Central memory CD4-positive, alpha-beta T cell (primary cell): ENCODE data around the gene RERE.

Source experiments
- DNase-seq: peaks from one replicate; pipeline ENCODE4 v3.0.0; 2022
- total RNA-seq, 3 experiments: gene quantifications; one replicate each; lab custom pipeline; 2026; lab: John Stamatoyannopoulos, UW

Gene RERE
- total RNA-seq: 23.5 to 131 (median 49.1) reads per million in 3 experiments

DNA sequence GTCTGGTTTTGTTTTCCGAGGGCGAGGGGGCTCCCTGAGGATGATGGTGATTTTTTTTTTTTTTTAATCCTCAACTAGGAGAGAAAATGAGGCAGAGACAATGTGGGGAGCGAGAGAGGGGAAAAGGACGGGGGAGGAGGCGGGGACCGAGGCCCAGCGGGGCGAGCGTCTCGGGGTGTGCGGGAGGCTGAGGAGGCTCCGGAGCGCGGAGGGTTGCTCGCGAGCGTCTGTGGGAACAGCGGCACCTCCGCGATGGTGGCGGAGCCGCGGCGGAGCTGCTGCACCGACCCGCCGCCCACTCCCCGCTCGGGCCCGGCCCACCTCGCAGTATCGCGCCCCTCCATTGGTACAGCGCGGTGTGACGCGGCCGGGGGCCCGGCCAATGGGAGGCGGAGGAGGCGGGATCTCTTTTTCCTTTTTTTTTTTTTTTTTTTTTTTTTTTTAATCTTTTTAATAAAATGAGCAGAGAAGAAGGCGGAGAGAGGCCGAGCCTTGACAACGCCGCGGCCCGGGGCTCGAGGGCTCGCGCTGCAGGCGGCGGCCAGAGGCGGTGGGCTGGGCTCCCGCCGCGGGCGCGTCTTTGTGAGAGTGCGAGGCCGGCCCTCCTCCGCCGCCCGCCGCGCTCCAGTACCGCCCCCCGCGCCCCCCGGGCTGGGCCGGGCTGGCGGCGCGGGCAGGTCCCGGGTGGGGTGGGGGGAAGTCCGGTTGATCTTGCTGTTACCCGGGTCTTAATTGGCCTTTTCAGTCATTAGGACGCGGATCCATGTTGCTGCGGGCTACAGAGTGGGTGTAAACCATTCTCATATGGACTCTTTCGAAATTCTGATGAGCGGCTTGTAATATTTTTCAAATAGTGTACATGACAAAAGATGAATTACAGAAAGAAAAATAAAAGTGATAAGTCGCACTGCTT is at the start of gene RERE:
TSS of gene RERE (minus strand) at position 229 of the 913 bp plus-strand sequence.
- DNase-seq: peak; percentile 97

DNA sequence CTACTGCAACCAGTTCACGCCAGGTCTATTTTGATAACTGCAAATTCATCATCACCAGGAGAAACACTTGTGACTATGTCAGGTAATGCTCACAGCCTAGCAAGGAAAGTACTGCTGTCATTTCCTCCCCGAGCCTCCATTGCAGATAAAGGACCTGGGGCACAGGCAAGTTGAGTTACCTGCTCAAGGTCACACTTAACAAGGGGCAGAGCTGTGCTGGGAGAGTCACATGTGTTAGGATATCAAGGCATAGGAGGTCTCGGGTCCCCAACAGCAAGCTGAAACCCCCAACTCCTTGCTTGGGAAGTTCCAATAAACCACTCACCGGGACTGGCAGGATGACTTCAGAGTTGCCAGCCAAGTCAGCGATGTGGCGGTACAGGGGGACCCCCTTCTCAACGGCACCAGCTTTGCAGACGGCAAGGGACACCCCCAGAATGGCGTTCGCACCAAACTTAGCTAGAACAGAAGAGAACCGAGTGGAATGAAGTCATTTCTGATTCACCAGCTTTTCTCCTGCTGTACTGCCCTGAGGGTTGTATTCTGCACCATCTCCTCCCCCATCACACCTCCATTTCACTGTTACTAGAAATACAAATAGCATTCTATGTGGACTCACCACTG is 49.5 kb upstream of the RERE start:
- DNase-seq: no peak

DNA sequence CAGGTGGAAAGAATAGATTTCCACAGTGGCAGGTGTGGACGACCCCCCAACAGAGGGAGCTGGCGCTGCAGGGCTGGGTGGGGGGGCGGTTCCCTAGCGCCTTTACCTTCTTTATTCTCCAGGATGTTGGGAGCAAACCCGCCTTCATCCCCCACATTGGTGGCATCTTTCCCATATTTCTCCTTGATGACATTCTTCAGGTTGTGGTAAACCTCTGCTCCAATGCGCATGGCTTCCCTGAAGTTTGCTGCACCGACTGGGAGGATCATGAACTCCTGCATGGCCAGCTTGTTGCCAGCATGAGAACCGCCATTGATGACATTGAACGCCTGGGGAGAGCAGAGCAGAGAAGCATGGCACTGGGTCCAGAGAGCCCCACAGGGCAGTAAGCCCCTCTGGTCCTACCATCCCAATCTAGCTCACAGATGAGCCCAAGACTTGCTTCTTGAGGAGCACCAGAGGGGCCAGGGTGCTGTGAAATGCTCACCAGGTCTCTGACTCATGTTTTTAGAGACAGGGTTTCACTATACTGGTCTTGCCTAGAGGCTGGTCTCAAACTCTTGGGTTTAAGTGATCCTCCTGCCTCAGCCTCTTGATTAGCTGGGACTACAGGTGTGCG is 48.8 kb upstream of the RERE start:
- no peak for DNase-seq

DNA sequence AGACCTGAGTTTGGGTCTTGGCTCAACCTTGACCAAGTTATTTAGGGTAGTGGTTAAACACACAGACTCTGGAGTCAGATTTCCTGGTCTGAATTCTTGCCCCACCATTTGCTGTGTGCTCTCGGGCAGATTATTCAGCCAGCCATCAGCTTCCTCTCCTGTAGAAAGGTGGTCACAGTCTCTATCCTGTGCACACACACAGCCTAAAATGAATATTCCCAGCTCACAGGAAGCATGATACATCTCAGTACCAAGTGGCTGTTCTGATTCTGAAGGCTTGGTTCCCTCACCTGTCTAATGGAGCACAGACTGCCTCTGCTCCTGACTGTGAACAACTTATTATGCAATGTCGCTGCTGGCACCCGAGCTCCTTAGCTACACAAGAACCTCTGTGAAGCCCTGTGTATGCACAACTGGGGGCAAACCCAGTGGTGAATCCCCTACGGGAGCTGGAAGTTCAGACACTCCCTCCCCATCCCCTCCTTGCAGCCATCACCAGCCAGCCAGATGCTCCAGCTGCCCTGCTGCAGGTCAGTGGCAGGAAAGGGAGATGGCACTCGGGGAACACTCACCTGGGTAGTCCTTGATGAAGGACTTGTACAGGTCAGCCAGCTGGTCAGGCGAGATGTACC is 47.4 kb upstream of the RERE start:
- no peak for DNase-seq

DNA sequence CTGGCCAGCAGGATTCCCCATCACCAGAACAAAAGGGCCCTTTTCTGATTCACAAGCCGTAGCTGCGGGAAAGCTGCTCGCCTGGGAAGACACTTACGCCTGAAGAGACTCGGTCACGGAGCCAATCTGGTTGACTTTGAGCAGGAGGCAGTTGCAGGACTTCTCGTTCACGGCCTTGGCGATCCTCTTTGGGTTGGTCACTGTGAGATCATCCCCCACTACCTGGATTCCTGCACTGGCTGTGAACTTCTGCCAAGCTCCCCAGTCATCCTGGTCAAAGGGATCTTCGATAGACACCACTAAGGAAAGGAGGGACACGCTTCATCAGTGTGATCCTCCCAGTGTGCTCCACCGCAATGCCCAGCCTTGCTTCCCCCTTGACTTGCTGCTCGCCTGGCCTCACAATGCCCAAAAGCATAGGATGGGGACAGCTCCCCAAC is 46.4 kb upstream of the RERE start:
- no peak for DNase-seq

DNA sequence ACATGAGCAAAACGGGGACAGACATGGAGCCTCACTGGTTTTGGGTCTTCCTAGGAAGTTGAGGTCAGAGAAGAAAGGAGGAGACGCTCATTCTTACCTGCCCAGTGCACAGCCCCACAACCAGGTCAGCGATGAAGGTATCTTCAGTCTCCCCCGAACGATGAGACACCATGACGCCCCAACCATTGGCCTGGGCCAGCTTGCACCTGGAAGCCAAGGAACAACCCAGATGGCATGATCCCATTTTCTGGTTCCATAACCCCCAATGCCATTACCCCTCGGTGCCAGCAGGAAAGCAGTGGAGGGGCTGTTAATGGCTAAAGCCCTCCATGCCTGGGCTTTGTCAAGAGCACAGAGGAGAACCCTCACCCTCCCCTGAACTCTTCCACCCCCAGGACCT is 45.7 kb upstream of the RERE start:
- no peak for DNase-seq

DNA sequence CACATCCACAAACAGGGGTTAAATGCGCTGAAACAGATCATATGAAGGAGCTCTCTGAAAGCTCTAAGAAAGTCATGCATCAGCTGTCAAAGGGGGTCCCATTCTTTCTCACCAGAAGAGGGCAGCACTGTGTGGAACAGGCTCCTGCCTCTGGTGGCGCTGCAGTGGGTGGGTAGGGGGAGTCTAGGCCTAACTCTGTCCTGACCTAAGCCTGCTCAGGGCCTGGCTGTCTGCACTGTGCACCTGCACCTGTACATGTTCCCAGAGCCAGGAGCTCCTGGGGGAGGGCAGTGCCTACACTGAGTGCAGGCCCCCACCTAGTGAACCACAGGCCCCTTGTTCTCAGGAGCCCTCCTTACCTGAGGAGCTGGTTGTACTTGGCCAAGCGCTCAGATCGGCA is 45.1 kb upstream of the RERE start:
- DNase-seq: no peak

DNA sequence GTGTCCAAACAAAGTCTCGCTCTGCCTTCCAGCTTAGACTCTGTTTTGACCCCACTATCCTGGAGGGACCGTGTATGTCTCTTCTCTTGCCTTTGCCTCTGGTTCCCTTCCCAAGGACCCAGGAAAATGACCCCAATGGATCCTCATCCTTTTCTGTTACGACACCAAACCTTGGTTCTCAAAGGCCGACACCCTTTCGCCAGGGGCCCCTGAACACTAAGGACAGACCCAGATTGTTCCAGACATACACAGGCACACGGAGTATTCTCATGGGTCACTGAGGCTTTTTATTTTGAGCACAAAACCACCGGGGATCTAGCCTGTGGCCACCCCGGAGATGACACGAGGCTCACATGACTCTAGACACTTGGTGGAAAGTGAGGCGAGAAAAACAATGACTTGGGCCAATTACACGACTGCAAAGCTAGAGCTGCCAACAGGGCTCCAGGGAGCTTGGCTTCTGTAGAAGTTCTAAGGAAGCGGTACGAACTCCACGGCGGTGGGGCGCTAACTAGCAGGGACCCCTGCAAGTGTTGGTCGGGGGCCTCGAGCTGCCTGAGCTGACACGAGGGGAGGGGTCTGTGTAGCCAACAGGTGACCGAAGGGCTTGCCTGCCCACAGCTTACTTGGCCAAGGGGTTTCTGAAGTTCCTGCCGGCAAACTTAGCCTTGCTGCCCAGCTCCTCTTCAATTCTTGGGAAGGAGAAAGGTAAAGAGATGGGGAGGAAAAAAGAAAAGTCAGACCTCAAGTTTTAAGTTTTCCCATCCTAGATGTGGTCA is 43.5 kb upstream of the RERE start:
- DNase-seq: no peak

DNA sequence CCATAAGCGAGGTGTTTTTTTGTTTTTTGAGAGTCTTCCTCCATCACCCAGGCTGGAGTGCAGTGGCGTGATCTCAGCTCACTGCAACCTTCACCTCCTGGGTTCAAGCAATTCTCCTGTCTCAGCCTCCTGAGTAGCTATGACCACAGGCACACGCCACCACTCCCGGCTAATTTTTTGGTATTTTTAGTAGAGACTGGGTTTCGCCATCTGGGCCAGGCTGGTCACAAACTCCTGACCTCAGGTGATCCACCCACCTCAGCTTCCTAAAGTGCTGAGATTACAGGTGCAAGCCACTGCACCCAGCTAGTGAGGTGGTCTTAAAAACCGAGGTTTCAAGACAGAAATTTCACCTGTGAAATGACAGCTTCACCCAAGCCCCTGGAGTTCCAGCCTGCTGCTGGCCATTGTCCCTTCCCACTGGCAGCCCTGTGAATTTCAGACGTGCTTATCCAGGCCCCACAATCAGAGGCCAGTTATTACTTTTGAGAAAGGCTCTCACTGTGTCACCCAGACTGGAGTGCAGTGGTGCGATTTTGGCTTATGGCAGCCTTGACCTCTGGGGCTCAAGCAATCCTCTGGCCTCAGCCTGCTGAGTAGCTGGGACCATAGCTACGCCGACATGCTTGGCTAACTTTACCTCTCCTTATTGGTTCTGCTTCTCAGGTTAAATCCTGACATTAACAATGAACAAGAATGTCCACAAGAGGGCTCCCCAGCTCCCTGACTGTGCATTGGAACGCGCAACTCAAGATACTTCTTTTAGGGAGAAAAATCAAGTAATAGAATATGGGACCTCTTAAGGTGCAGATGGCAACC is 41.7 kb upstream of the RERE start:
- DNase-seq: peak; percentile 50

DNA sequence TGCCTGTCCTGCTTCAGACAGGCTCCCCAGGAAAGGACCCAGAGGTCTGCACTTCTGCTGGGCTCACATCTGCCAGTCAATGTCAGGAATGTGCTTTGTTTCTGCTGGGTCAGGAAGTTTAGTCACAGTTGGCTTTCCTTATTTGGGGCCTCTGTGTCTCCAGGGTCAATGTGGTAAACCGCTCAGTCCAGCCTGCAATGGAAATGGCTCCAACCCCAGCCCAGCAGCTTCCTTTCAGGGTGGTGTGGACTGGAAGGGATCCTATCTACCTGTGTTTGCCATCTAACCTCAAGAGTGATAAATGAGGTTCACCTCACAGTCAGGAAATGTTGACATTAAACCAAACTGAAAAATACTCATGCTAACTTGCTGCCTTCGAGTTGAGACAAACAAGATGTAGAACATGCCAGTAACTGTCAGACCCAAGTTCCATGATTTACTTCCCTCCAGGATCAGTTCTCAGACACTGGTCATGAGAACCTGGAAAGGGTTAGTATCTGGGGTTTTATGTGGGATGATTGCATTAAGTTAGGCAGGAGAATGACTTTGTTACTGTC is 40.8 kb upstream of the RERE start:
- no peak for DNase-seq

DNA sequence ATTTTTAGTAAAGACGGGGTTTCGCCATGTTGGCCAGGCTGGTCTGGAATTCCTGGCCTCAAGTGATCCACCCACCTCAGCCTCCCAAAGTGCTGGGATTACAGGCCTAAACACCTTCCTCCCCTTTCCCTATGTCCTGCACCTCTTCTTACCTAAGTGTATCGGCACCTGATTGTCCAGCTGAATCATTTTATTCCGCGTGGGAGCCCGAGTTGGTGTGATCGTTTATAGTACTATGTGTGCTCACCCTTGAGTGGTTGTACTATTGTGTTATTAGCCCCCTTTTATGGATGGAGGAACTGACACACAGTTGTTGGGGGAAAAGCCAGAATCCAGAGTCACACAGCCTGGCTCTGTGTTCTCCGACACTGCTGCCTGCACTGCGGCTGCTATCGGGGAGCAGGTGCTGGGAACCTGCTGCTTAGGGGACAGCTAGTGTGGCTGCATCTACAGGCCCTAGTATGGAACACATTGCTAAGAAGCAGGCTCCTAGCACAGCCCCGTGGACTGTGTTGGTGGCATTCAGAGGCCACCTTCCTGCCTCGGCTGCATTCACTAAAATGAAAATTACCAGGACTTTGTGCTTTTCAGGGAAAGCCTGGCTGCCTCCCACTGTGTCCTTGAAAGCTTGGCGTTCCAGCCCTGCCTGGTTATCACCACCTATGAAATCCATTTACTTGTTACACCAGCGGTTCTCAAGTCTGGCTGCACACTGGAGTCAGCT is 39.4 kb upstream of the RERE start:
- DNase-seq: no peak

DNA sequence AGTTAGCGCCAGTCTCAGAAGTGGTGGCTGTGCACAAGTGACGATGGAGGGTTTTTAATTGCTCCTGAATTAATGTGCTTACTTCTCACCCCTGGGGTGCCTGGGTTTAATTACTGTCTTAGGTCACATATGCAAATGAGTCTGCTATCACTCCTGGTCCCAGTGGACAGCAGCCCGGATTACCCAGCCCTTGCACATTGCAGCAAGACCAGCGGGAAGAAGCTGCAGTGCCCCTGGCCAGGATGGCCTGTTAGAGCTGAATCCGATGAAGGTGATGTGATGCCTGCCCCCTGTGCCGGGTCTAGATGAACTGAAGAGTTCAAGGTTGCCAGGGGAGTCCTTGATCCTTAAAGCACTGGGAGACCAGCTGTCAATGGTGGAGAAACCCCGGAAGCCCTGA is 36.8 kb upstream of the RERE start:
- DNase-seq: no peak

DNA sequence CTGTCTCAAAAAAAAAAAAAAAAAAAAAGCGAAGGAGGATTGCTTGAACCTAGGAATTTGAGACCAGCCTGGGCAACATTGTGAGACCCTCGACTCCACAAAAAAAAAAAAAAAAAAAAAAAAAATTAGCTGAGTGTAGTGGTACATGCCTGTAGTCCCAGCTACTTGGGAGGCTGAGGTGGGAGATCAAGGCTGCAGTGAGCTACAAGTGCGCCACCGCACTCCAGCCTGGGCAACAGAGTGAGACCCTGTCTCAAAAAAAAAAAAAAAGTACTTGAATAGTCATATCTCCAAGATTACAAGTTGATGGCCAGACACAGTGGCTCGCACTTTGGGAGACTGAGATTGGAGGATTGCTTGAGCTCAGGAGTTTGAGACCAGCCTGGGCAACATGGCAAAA is 33.6 kb upstream of the RERE start:
- no peak for DNase-seq

DNA sequence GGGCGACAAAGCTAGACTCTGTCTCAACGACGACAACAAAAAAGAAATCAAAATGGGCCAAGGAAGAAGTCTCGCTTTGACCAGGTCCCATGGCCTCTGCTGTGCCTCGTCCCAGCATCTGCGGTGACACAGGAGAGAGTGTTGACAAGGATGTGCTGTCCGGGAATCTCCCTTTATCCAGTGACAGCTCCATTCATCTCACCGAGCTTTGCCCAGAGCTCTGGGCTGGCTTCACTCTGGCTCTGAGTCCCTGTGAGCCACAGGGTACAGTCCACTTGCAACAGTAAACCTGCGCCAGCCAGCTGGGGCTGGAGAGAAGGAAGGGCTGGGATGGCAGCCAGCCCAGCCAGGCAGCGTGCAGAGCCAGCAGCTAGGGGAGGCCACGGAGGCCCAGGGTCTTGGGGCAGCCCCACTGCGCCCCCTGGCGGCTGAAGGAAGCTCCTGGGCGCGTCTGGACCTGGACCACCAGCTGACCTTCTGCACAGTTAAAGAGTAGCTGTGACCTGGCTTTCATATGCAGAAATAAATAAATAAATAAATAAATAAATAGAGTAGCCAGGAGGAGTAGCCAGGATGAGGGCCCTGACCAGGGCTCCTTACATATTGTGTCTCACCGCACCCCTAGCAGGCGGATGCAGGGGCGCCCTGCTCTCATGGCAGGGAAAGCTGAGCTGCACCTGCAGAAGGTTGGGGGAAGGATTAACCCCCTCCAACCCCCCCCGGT is 31.4 kb upstream of the RERE start:
- peak; percentile 50 for DNase-seq

DNA sequence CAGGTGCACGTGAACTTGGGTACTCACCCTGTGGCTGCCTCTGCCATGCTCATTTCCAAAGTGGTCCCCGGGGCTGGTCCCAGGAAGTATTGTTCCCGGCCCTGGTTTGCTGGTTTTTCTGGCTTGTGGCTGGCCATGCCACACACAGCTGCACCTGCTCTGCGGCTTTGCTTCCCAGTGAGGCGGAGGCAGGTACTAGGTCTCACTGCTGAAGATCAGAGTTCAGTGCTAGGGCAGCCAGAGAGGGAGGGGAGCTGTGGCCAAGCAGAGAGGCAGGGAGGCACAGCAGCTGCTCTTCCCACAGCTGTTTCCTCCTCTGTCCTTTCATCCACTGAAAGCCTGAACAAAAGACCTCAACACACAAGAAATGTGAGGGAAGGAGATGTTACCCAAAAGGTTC is 30.6 kb upstream of the RERE start:
- no peak for DNase-seq

DNA sequence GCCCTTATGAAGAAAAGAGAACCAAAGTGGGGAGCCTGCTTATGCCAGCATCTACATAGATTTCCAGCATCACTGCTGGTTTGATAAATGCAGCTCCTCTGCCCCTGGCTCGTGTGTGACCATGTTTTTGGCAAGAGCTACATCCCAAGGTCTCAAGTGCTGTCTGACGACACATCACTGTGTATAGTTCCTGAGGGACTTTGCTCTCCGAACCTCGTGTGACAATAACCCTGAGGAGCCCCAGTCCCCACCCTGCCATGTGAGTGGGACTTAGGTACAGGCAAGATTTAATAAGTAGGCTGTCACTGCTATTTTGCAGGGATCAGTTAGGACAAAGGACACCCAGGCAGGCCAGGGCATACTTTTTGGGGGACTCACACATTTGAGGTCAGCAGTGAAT is 28.8 kb upstream of the RERE start:
- DNase-seq: no peak

DNA sequence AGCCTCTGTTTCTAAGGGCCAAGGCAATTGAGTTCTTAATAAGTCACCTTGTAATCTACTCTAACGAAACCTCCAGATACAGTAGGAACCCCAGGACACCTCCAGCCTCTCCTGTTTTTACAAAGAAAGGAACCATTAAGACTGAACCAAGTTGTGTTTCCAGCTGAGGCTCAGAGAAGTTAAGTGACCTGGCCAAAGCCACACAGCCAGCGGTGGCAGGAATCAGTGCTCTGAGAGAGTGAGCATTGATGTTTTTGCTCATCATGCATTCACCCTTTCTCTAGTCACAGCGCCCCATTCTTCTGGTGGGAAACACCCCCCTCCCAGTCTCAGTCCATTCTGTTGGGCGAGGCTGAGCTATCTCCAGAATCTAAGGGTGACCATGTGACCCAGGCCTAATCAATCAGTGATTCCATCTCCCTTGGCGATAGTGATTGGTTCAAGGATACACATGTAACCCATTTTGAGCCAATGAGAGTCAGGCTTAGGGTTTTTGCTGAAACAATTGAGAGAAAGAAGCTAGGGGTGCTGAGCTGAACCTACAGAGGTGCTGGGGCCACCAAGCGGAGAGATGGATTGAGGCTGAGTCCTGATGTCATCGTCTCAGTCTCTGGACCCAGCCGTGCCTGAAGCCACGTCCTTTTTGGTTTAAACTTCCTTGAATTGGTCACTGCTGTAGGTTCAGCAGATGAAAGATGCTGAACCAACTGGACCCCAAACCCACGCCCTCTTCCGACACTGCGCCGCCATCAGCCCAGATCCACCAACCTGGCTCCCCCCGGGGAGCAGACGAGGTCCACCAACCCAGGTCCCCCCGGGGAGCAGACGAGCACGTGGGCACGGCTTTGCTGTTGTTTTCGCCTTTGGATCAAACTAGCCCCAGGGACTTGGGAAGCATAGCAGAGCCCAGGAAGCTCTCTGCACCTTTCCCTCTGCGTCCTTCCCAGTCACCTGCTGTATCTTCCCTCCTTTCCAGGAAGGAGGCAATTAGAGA is 28.0 kb upstream of the RERE start:
- DNase-seq: no peak

DNA sequence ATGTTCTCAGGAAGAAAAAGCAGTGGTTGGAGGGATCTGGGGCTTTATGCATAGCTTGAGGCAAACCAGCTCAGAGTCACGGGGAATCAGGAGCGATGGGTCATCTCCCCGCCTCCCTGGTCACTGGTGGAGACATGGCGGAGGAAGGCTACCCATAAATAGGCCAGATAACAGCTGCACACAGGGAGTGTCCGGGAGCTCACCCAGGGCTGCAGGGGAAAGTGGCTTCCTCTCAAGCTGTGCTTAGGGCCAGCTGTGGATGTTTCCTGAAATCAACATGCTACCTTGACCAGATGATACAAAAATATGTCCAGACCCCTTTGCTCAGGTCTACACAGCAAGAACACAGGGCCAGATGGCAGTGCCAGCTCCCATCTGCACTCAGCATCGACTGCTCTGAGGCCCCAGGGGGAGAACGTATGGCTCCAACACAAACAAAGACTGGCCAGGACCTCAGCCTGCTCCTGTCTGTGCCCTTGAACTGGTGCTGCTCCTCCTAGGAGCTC is 27.1 kb upstream of the RERE start:
- no peak for DNase-seq
